Lower leg skin (tissue), 3 donors: ENCODE measurements around the gene SCGB1C2.
"Not testable (repeated sequence)": the region's sequence is repeated elsewhere in the genome, so short reads cannot be mapped to it uniquely, and the experiment has no call there.

Experiments
- POLR2A ChIP-seq, 2 donors: fragments of 450-650 bp; IDR thresholded peaks; one replicate each; pipeline ENCODE4 v1.6.1; 2016 to 2017; ENCODE audit warnings: antibody characterized with exemption in 2 of 2, mild to moderate bottlenecking in 1 of 2, moderate library complexity in 1 of 2
- TF ChIP-seq, protein P1 (sequence below), 3 donors: fragments of 450-650 bp; IDR thresholded peaks; one replicate each; pipeline ENCODE4 v1.5.1; 2016; ENCODE audit warnings: antibody characterized with exemption in 3 of 3, mild to moderate bottlenecking in 3 of 3, moderate library complexity in 2 of 3

GRCh38 chr17:139401-140205 is 2.2 kb downstream of the SCGB1C2 start:
- TF ChIP-seq, protein P1, sequence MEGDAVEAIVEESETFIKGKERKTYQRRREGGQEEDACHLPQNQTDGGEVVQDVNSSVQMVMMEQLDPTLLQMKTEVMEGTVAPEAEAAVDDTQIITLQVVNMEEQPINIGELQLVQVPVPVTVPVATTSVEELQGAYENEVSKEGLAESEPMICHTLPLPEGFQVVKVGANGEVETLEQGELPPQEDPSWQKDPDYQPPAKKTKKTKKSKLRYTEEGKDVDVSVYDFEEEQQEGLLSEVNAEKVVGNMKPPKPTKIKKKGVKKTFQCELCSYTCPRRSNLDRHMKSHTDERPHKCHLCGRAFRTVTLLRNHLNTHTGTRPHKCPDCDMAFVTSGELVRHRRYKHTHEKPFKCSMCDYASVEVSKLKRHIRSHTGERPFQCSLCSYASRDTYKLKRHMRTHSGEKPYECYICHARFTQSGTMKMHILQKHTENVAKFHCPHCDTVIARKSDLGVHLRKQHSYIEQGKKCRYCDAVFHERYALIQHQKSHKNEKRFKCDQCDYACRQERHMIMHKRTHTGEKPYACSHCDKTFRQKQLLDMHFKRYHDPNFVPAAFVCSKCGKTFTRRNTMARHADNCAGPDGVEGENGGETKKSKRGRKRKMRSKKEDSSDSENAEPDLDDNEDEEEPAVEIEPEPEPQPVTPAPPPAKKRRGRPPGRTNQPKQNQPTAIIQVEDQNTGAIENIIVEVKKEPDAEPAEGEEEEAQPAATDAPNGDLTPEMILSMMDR (IDR thresholded peaks at IDR 0.05) = not testable (repeated sequence)
- not testable (repeated sequence) for TF ChIP-seq POLR2A (IDR thresholded peaks at IDR 0.05)
